ENCODE measurements around the gene ELL. TPM values are rescaled to one million over a fixed set of nuclear protein-coding genes. Genes with fewer than 3 reads are reported as not detected.

Gene ELL
- total RNA-seq, 1 experiment from 2014 or later, result 21.0 TPM

DNA sequence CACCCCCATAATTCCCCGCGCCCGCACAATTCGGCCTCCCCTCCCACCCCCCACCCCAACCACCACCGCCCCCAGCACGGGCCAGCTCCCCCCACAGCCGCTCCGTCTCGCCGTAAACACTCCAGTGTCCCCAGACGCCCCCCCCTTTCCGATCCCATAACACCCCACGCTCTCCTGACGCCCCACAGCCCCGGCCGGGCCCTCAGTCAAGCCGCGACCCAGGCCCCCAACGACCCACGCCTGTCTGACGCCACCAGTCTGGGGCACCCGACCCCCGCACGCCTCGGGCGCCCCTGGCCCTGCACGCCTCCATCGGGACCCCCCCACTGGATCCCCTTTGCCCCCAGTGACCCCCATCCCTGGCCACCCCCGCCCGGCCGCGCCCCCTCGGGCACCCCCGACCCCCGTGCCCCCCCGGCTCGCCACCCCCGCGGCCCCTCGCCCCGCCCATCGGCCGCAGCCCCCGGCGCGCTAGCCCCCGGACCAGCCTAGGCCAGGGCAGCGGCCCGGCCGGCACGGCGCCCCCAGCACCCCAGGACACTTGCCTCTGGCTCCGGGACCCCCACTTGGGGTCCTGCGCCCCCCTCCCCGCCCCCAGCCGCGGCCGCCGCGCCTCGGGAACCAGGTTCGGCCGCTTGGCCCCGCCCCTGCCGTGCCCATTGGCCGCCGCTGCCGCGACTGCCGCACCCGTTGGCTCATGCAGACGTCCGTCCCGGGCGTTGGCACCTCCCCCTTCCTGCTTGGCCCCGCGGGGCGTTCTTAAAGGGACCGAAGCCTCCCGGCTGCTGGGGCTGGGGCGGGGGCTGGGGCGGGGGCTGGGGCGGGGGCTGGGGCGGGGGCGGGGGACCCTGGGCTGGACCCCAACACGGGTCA lies 21.3 kb upstream of the ELL start, which contains the start of gene FKBP8:
FKBP8 (minus strand) TSS at position 633 of the 873 bp plus-strand sequence. CDS start 1,603 bp downstream, outside the sequence.
- H3K27ac ChIP-seq (ENCODE audit: low read length), result no peak within 1 kb of the TSS
- intact Hi-C loops (cut with micrococcal nuclease), result no loop called here
- TF ChIP-seq CTCF (conservative IDR thresholded peaks at IDR 0.05; ENCODE audit: low read depth, low read length) (no peak), EZH2 (IDR thresholded peaks at IDR 0.05; ENCODE audit: low read length, unreplicated experiment) (no peak), EZH2phosphoT487 (IDR thresholded peaks at IDR 0.05; ENCODE audit: borderline replicate concordance, low read length) (no peak)
- no peaks in the 10 kb centered on the region for H3K9me2 ChIP-seq (replicated peaks; ENCODE audit: low read length)
- POLR2A ChIA-PET (ENCODE audit: unreplicated experiment), result no interaction called here
- no peaks in the 10 kb centered on the region for H3K9me3 ChIP-seq (ENCODE audit: low read length)
- peak; percentile 98 for ATAC-seq
- CTCF ChIA-PET, result no interaction called here
- no peaks in the 10 kb centered on the region for H4K20me1 ChIP-seq (ENCODE audit: low read length)
- H3K9ac ChIP-seq (ENCODE audit: low read length), result peak within 1 kb of the TSS; percentile 46; the same call in 1 of the 2 replicates
- H3K4me2 ChIP-seq (ENCODE audit: low read length), result peak within 1 kb of the TSS; percentile 94
- H3K4me3 ChIP-seq (ENCODE audit: low read length), result peak within 1 kb of the TSS; percentile 72
- no TSS peak for BruUV-seq (replicated peaks)
- peaks cover 11% of the 10 kb centered on the region for H3K79me2 ChIP-seq (ENCODE audit: low read length)
- H3K4me1 ChIP-seq (ENCODE audit: insufficient read depth, low read length), result peaks cover 13% of the 10 kb centered on the region; the same call in 1 of the 2 replicates
- peak; percentile 91 for DNase-seq
- no peaks in the 10 kb centered on the region for H3K27me3 ChIP-seq (ENCODE audit: low read length)
- no peaks in the 10 kb centered on the region for H3F3A ChIP-seq (ENCODE audit: low read length, unreplicated experiment)
- H3K36me3 ChIP-seq (ENCODE audit: low read depth, low read length), result peaks cover 5% of the 10 kb centered on the region; the same call in 1 of the 2 replicates
- H2AFZ ChIP-seq (ENCODE audit: low read length), result peak within 1 kb of the TSS; percentile 97

DNA sequence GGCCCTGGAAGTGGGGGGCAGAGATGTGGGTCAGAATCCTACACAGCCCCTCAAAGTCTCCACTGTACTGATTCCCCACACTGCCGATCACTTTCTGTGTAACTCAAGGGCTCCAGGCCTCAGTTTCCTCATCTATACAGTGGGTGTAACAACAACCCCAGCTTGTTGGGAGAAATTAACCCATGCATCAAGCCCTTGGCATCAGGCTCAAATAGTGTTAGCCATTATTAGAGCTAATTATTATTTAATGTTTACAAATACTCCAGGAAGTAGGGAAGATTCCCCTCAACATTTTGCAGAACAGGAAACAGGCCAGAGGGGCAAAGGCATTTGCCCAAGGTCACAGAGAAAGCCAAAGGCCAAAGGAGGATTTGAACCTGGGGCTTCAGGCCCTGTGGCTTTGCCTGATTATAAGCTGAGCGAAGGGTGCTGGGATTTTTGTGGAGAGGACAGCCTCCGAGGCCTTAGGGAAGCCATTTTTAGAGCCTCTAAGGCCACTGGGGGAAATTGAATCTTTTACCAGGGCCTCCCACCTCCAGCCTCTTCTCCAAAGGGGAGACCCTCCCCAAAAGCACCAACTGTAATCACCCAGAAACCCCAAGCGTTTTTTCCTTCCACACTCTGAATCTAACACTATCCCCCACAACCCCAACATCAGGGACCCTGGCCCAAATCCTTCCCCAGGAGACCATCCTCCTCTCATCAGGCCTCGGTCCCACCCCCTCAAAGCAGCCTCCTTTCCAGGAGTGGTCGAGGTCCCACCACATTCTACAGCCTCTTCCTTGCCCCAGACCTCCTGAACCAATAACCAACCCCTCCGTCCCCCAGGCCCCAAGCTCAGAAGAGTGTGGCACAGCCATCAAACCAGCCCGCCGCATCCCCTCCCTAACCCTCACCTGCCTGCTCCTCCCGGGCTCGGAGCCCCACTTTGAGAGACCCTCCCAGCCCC lies 20.4 kb upstream of the ELL start:
- no peaks in the 10 kb centered on the region for H3K27me3 ChIP-seq (ENCODE audit: low read length)
- no TSS peak for BruUV-seq (replicated peaks)
- intact Hi-C loops (cut with micrococcal nuclease), result no loop called here
- H4K20me1 ChIP-seq (ENCODE audit: low read length), result no peaks in the 10 kb centered on the region
- no peak overlapping the region for H3K27ac ChIP-seq (ENCODE audit: low read length)
- no peaks in the 10 kb centered on the region for H3K9me2 ChIP-seq (replicated peaks; ENCODE audit: low read length)
- H3K79me2 ChIP-seq (ENCODE audit: low read length), result peaks cover 11% of the 10 kb centered on the region
- H3K9ac ChIP-seq (ENCODE audit: low read length), result peak overlapping the region; percentile 46; the same call in 1 of the 2 replicates
- POLR2A ChIA-PET (ENCODE audit: unreplicated experiment), result interaction anchor here (0.5 kb wide), 1 partner anchor 21 kb away, joined by 3 read pairs; no protein-coding TSS in a partner anchor
- H3K4me3 ChIP-seq (ENCODE audit: low read length), result peak overlapping the region; percentile 70
- CTCF ChIA-PET, result interaction anchor here (0.7 kb wide), 1 partner anchor 71 kb away, joined by 3 read pairs; no protein-coding TSS in a partner anchor
- H3K36me3 ChIP-seq (ENCODE audit: low read depth, low read length), result peaks cover 7% of the 10 kb centered on the region; the same call in 1 of the 2 replicates
- no peaks in the 10 kb centered on the region for H3F3A ChIP-seq (ENCODE audit: low read length, unreplicated experiment)
- DNase-seq (no peak), ATAC-seq (no peak)
- H2AFZ ChIP-seq (ENCODE audit: low read length), result peak overlapping the region; percentile 42
- H3K4me2 ChIP-seq (ENCODE audit: low read length), result peak overlapping the region; percentile 89
- no peak for TF ChIP-seq CTCF (conservative IDR thresholded peaks at IDR 0.05; ENCODE audit: low read depth, low read length)
- TF ChIP-seq EZH2phosphoT487 (IDR thresholded peaks at IDR 0.05; ENCODE audit: borderline replicate concordance, low read length), result no peak
- TF ChIP-seq EZH2 (IDR thresholded peaks at IDR 0.05; ENCODE audit: low read length, unreplicated experiment), result no peak
- H3K9me3 ChIP-seq (ENCODE audit: low read length), result no peaks in the 10 kb centered on the region
- H3K4me1 ChIP-seq (ENCODE audit: insufficient read depth, low read length), result peaks cover 13% of the 10 kb centered on the region; the same call in 1 of the 2 replicates

Data from PC-3 (cell line).